ENCODE results near the gene BCAR3.
"Not testable (repeated sequence)": the region's sequence is repeated elsewhere in the genome, so short reads cannot be mapped to it uniquely, and the experiment has no call there.

DNA sequence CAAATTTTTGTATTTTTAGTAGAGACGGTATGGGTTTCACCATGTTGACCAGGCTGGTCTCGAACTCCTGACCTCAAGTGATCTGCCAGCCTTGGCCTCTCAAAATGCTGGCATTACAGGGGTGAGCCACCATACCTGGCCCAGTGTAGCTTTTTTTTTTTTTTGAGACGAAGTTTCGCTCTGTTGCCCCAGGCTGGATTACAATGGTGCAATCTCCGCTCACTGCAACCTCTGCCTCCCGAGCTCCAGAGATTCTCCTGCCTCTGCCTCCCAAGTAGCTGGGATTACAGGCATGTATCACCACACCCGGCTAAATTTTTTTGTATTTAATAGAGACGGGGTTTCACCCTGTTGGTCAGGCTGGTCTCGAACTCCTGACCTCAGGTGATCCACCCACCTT lies 20.3 kb downstream of the BCAR3 start:
- TF ChIP-seq POLR2A, CTCF (IDR thresholded peaks at IDR 0.05): not testable (repeated sequence)

Data from prostate gland (tissue), 2 donors.